ENCODE results near the gene HEATR1.

DNA sequence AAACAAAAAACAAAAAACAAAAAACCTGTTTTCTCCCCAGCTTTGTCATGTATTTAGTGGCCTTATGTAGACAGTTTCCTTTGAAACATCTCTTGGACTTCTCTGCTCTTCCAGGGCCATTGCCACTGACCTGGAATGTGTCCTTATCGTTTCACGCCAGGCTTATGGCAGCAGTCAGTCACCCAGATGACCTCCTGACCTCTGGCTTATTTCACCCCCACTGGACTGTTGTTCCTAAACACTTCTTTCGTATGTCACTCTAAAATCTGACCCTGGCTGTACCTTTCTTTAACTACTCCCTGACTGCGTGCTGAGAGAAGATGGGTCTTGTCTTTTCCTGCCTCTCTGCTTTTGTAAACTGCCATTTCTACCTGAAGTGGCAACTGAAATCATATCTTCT is 71.5 kb downstream of the HEATR1 start:
- TF ChIP-seq, protein P1, sequence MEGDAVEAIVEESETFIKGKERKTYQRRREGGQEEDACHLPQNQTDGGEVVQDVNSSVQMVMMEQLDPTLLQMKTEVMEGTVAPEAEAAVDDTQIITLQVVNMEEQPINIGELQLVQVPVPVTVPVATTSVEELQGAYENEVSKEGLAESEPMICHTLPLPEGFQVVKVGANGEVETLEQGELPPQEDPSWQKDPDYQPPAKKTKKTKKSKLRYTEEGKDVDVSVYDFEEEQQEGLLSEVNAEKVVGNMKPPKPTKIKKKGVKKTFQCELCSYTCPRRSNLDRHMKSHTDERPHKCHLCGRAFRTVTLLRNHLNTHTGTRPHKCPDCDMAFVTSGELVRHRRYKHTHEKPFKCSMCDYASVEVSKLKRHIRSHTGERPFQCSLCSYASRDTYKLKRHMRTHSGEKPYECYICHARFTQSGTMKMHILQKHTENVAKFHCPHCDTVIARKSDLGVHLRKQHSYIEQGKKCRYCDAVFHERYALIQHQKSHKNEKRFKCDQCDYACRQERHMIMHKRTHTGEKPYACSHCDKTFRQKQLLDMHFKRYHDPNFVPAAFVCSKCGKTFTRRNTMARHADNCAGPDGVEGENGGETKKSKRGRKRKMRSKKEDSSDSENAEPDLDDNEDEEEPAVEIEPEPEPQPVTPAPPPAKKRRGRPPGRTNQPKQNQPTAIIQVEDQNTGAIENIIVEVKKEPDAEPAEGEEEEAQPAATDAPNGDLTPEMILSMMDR (IDR thresholded peaks at IDR 0.05), result no peak
- no peak for TF ChIP-seq POLR2A (IDR thresholded peaks at IDR 0.05)

Data from adrenal gland (tissue), 5 donors.